OCI-LY3 (cell line): ENCODE measurements around the gene TMEM163.
A peak's percentile ranks its signal among the peaks of the same experiment; 100 is the strongest.

ENCODE experiments used
- H2AFZ ChIP-seq: fragments of 200-600, 300-600 bp; shearing (Covaris generic); 2 replicates; pipeline ENCODE4 v1.6.0; 2014; ENCODE audit warnings: antibody characterized with exemption, low read depth, low read length
- H3K27ac ChIP-seq: fragments of 200-600, 300-600 bp; sonication (generic); 2 replicates; pipeline ENCODE4 v1.5.1; 2014; ENCODE audit warnings: mild to moderate bottlenecking, low read length, moderate library complexity, mixed read lengths
- H3K27me3 ChIP-seq: fragments of 200-600, 300-600 bp; sonication (generic); 2 replicates; pipeline ENCODE4 v1.6.1; 2014; ENCODE audit warnings: low read depth, low read length, mixed read lengths
- H3K36me3 ChIP-seq: fragments of 200-600, 300-600 bp; sonication (generic); replicated peaks from 2 replicates; pipeline ENCODE3; 2014; ENCODE audit warnings: low read depth, low read length, mixed read lengths
- H3K4me1 ChIP-seq: fragments of 300-600, 200-600 bp; sonication (generic); 2 replicates; pipeline ENCODE4 v1.6.1; 2014; ENCODE audit warnings: low read length, mixed read lengths
- H3K4me2 ChIP-seq: fragments of 200-600, 300-600 bp; sonication (generic); 2 replicates; pipeline ENCODE4 v1.6.1; 2014; ENCODE audit warnings: low read length, mixed read lengths
- H3K4me3 ChIP-seq: fragments of 300-600, 200-600 bp; sonication (generic); 2 replicates; pipeline ENCODE4 v1.5.1; 2014; ENCODE audit warnings: antibody characterized with exemption, mild to moderate bottlenecking, low read length, moderate library complexity
- H3K79me2 ChIP-seq: fragments of 300-600, 200-600 bp; shearing (Covaris generic); 2 replicates; pipeline ENCODE4 v1.6.1; 2014; ENCODE audit warnings: mild to moderate bottlenecking, low read length, mixed read lengths
- H3K9ac ChIP-seq: fragments of 300-600, 200-600 bp; shearing (Covaris generic); 2 replicates; pipeline ENCODE4 v1.6.0; 2014; ENCODE audit warnings: mild to moderate bottlenecking, low read length, moderate library complexity
- H3K9me3 ChIP-seq: fragments of 200-600, 300-600 bp; shearing (Covaris generic); 2 replicates; pipeline ENCODE4 v1.6.1; 2014; ENCODE audit warnings: low read length, mixed read lengths; ENCODE audit not compliant: insufficient read depth
- H4K20me1 ChIP-seq: fragments of 200-600, 300-600 bp; sonication (generic); 2 replicates; pipeline ENCODE4 v1.6.1; 2016; ENCODE audit warnings: low read length, mixed read lengths; ENCODE audit not compliant: insufficient read depth
- EZH2phosphoT487 ChIP-seq: fragments of 200-600 bp; shearing (Covaris generic); IDR thresholded peaks from 2 replicates; pipeline ENCODE4 v1.6.1; 2018; ENCODE audit warnings: antibody characterized with exemption, mixed run types, low read depth
- TF ChIP-seq, protein P1 (sequence below): fragments of 200-600, 300-600 bp; sonication (generic); IDR thresholded peaks from 2 replicates; pipeline ENCODE4 v1.5.1; 2014; ENCODE audit warnings: antibody characterized with exemption, low read length, low read depth

TMEM163 gene

DNA sequence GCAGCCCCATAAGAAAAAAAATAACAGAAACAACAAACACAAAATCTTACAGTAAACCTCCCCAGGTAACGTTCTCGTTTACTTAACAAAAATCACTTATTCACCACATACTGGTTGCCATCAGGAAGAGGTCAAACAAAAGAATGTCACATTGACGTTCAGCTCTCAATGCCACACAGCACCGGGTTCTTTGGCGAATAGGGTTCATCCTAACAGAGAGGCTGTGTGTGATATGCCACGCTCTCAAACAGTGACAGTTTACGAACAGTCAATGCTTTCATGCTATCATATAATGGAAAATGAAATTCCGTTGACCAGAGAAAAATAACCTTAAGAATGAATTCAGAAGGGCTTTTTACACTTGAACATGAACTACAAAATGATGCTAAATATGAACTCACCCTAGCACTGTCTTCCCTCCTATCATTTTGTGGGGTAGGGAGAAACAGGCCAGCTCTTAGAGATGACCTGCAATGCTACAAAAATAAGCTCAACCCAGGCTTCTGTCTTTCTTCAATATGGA, 2.0 kb downstream of the TMEM163 start:
- Histone ChIP-seq H3K9ac (no peak overlapping the region), H2AFZ (no peak overlapping the region), H3K4me3 (no peak overlapping the region), H3K9me3 (no peaks in the 10 kb centered on the region), H3K27ac (no peak overlapping the region), H3K4me2 (peak overlapping the region; percentile 67; the same call in 1 of the 2 replicates), H3K27me3 (peaks cover 7% of the 10 kb centered on the region), H3K4me1 (peaks cover 68% of the 10 kb centered on the region), H3K36me3 (peaks cover 26% of the 10 kb centered on the region), H3K79me2 (peaks cover 59% of the 10 kb centered on the region), H4K20me1 (peaks cover 30% of the 10 kb centered on the region; the same call in 1 of the 2 replicates)
- TF ChIP-seq, protein P1, sequence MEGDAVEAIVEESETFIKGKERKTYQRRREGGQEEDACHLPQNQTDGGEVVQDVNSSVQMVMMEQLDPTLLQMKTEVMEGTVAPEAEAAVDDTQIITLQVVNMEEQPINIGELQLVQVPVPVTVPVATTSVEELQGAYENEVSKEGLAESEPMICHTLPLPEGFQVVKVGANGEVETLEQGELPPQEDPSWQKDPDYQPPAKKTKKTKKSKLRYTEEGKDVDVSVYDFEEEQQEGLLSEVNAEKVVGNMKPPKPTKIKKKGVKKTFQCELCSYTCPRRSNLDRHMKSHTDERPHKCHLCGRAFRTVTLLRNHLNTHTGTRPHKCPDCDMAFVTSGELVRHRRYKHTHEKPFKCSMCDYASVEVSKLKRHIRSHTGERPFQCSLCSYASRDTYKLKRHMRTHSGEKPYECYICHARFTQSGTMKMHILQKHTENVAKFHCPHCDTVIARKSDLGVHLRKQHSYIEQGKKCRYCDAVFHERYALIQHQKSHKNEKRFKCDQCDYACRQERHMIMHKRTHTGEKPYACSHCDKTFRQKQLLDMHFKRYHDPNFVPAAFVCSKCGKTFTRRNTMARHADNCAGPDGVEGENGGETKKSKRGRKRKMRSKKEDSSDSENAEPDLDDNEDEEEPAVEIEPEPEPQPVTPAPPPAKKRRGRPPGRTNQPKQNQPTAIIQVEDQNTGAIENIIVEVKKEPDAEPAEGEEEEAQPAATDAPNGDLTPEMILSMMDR: no peak
- TF ChIP-seq EZH2phosphoT487: no peak

DNA sequence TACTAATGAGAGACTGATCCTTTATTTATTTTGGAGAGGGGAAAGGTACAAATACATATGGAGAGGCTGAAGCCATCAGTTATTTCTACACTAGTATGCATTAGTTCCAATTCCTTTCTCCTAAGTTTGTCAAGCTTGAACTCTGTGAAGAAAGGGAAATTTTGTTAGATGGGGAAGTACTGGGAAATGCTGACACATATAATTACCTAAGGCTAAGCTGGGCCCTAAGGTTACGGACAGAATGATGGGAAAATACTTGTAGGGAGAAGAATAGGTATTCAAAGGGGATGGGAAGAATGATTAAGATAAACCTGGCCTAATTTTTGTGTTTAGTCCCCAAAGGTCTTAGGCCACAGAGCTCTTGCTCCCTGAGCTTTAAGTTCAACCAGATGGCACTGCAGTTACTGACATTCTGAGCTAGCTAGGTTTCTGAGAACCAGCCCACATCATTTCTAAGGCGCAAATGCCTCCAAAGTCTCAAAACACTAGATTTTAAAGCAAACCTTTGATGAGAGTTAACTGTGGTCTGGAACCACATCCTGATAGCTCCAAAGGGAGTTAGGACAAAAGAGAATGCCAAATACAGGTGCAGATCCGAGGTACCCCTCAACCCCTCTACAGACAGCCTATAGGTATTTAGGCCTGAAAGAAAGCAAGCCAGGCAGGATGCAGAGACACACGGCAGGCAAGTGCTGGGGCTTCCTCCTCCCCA, 2.7 kb downstream of the TMEM163 start:
- Histone ChIP-seq H3K9ac (no peak overlapping the region), H3K27ac (no peak overlapping the region), H3K4me1 (peaks cover 62% of the 10 kb centered on the region), H4K20me1 (peaks cover 30% of the 10 kb centered on the region; the same call in 1 of the 2 replicates), H3K36me3 (peaks cover 33% of the 10 kb centered on the region), H3K27me3 (peaks cover 7% of the 10 kb centered on the region), H3K4me3 (no peak overlapping the region), H2AFZ (no peak overlapping the region), H3K4me2 (peak overlapping the region; percentile 3; the same call in 1 of the 2 replicates), H3K9me3 (no peaks in the 10 kb centered on the region), H3K79me2 (peaks cover 63% of the 10 kb centered on the region)
- TF ChIP-seq, protein P1: no peak
- TF ChIP-seq EZH2phosphoT487: no peak

DNA sequence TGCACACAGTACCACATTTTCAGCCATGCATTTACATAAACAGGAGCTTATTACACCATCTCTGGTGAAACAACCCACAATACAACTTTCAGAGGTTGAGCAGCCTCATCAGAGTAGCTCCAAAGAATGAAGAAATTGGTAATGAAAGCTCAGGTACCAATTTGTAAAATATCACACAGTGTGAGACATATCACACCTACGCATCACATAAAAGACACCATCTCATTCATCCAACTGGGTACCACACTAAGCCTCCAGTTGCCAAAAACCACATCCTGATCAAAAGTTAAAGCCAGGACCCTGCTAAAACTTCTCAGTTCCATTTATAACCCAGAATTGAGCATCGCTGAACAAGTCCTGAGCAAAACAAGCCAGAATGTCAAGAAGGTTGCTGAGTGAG, 4.6 kb downstream of the TMEM163 start:
- H2AFZ ChIP-seq: no peak overlapping the region
- H3K9ac ChIP-seq: no peak overlapping the region
- peak overlapping the region; percentile 9 for H3K4me2 ChIP-seq
- H3K79me2 ChIP-seq: peaks cover 73% of the 10 kb centered on the region
- H3K27ac ChIP-seq: no peak overlapping the region
- no peaks in the 10 kb centered on the region for H3K27me3 ChIP-seq
- TF ChIP-seq, protein P1: no peak
- TF ChIP-seq EZH2phosphoT487: no peak
- H3K4me3 ChIP-seq: no peak overlapping the region
- H3K9me3 ChIP-seq: no peaks in the 10 kb centered on the region
- peaks cover 46% of the 10 kb centered on the region for H3K4me1 ChIP-seq
- H3K36me3 ChIP-seq: peaks cover 47% of the 10 kb centered on the region
- peaks cover 37% of the 10 kb centered on the region; the same call in 1 of the 2 replicates for H4K20me1 ChIP-seq

DNA sequence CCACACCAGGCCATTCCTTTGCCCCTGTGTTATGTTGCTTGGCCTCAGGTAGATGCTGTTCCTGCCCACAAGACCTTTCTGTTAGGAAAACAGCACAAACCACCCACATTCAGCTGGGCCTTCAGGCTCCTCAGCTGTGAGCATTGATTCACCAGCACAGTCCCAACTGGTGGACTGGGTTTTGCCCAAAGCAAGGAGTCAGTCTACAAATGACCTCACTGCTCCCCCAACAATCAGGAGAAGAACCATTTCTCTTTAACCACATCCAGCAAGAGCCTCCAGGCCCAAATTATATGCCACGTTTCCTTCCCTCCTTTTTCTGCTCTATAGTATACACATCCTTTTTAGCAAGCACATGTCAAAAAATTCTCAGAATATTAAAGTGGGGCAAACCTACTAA, 5.2 kb downstream of the TMEM163 start:
- Histone ChIP-seq H3K4me1 (peaks cover 46% of the 10 kb centered on the region), H3K9ac (no peak overlapping the region), H3K27me3 (no peaks in the 10 kb centered on the region), H3K79me2 (peaks cover 76% of the 10 kb centered on the region), H3K4me3 (no peak overlapping the region), H3K36me3 (peaks cover 47% of the 10 kb centered on the region), H4K20me1 (peaks cover 37% of the 10 kb centered on the region; the same call in 1 of the 2 replicates), H2AFZ (no peak overlapping the region), H3K4me2 (no peak overlapping the region), H3K9me3 (no peaks in the 10 kb centered on the region), H3K27ac (no peak overlapping the region)
- TF ChIP-seq EZH2phosphoT487: no peak
- TF ChIP-seq, protein P1: no peak
